Measurements from ENCODE around the gene MLN. TPM values are rescaled to one million over a fixed set of nuclear protein-coding genes. Genes with fewer than 3 reads are reported as not detected.

MLN gene
- total RNA-seq, 1 donor from 2014 or later: not detected

DNA sequence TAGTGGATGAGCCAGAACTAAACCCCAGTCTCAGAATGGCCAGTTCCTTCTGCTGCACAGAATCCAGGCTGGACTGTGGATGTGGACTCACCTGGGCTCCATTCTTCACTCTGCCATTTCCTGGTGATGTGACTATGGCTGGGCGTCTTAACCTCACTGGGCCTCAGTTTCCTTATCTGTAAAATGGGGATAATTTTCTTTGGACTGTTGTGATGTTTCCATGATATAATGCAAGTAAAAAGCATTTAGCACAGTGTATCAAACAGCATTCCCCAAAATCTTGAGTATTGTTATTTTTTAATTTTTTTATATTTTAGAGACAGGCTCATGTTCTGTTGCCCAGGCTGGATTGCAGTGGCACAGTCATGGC is 51.2 kb downstream of the MLN start:
- DNase-seq: no peak

DNA sequence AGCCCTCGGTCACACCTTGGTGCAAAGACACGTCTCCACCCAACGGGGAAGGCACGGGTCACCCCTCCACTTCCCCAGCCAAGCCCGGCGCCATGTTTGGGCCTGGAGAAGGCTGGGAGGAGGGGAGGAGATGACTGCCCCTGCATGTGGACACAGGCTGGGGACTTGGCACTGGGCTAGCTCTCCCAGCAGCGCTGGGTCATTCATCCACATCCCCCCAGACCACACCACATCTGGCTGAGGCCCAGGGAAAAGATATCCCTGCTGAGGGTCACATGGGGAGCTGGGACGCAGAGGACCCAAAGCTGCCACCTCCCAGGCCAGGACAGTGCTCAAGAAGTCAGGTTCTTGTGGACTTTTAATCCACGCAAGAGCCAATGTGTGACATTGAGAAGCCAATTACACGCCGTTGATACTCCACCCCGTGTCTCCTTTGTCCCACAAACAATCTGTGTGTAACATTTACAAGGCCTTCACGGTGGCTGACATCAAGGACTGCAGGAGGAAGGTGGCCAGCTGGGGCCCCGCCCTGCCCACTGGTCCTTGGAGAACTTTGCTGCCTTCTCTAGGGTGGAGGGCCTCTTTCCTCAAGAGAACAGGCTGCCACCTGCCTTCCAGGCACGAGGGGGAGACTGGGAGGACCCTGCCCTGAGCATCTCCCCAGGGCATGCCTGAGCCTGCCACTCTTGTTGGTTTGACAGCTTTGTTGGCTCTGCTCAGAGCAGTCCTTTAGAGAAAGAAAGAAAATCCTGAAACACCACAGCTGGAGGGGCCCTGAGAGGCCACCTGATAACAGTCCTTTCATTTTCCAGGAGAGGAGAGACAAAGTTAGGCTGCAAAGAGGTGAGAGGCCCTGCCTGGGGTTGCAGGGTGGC is 51.8 kb downstream of the MLN start:
- no peak for DNase-seq

DNA sequence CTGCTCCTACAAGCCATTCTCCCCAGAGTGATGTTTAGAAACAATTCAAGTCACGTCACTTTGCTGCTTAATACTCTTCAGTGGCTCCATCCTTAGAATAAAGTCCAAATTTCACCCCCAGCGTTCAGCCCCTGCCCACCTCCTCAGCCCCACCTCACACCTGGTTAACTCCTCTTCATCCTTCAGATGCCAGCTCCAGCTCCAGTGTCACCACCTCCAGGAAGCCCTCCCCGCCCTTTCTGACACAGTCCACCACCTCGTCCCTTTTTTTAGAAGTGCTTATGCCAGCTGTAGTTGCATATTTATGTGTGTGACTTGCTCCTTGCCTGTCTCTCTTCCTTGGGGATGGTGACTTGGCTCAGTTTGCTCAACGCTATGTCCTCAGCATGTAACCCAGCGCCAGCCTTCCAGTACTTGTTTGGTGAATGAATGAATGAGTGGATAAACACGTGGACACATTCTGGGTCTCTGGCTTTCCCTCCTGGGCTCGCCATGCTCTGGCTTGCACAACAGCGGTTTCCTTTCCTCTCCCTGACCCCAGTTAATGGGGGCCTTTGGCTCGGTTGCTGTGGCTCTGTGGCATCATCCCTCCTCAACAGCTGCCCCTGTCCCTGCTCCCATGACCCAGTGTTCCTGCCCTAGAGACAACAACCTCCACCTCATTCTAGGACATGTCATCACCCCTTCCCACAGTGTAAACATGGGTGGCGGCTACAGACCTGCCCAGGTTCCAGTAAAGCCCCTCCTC is 53.4 kb downstream of the MLN start:
- no peak for DNase-seq

DNA sequence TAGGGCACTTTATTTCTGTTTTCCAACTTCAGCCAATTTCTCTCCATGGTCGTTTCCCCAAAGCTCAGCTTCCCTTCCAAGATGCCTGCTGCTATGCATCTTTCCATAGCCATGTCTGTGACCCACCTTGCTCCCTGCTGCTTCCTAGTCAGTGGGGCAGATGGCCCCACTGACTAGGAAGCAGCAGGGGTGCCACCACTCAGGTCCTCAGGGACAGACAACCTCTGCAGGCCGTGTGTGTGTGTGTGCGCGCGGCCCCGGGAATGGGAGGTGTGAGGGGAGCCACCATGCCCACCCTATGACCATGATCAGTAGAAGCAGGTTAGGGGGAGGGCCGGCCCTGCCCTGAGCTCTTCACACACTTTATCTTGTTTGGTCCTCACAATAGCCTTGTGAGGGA is 54.4 kb downstream of the MLN start:
- no peak for DNase-seq

DNA sequence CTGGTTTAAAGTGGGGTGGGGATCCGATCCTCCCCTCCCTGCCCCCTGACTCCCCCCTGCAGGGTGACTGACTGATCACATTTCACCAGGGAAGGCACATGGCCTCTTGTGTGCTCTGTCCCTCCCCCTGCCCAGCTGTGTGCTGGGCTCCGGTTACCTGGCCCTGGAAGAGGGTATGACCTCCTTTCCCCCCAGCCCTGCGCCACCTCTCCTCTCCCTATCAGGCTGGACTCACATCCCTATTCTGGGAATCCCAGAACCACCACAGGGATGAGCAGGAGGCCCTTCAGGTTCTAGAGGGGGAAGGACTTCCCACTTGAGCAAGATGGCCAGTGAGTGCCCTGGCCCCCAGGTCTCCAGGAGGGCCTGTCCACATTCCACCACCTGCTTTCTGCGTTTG is 55.0 kb downstream of the MLN start:
- no peak for DNase-seq

DNA sequence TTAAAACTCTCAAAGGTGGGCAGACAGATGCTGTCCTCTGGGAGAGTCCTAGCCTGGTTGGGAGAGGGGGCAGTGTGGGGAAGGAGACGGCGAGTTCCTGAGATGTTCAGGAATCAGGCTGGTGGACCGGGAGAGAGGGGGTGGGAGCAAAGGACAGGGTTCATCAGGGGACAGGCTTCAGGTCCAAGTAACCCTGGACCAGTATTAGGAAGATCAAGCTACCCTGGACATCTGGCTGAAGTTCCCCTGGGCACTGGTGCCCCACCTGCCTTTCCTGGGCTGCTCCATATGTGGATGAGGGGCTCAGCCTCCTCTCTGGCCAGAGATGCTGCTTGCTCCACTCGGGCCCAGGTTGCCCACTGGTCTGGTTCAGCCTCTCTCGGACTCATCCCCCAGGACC is 56.0 kb downstream of the MLN start:
- DNase-seq: no peak

DNA sequence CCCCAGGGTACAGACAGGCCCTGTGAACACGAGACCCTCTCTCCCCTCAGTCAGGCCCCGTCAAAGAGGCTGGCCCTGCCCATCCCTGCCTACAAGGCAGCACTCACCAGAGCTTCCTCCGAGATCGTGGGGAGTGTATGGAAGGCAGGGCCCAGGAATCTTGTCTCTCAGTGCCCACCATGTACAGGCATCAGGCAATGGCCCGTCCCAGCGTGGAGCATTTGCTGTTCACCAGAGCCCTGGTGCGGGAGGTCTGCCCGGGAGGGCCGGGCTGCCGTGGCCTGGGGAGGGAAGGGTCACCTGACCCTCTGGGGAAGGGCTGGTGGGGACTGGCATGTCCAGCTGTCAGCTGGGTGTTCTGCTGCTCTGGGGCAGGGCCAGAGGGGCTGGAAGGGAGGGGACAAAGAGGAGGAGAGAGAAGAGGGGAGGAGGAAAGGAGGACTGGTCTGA is 57.1 kb downstream of the MLN start, which contains the start of gene IP6K3:
Gene IP6K3, minus strand, starts transcription at position 255 of the 450 bp plus-strand sequence. CDS start 11,429 bp downstream, outside the sequence.
- peak; percentile 78 for DNase-seq

DNA sequence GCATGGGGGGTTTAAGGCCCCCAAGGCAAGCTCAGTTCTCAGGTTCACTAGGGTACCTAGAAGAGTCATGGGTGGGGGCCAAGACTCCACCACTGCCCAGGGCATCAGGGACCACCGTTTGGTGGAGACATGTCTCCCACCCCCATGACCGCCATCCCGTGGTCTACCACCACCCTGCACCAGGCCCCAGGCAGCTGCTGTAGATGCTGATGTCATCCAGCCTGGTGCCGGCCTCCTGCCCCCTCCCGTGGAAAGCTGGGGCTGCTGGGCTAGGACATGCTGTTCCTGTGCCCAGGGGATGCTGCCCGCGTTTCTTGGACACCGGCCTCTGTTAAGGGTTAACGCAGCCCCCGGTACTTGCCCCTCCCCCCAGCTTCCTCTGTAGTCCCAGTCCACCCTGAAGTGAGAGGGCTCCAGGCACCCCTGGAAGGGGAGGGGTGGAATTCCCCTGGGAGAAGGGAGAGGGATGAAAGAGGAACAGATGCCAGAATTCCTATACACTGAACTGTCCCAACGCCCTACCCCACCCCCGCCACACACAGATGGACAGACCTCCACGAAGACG is 57.7 kb downstream of the MLN start:
- DNase-seq: peak; percentile 60

DNA sequence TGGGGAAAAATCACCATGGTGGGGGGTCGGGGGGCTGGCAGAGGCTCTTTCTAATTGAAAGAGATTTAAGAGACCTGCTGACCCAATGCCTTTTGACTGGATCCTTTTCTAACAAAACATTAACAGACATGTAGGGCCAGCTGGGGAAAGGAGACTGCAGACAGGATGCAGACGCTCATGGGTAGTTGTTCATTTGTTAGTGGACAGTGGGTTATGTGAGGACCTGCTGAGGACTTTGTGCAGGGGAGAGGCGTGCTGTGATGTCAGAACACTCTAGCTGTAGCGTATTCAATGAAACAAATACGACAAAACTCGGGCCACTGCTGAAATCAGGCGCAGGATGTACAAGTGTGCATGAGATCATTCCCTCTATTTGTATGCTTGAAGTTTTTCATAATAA is 58.3 kb downstream of the MLN start:
- no peak for DNase-seq

DNA sequence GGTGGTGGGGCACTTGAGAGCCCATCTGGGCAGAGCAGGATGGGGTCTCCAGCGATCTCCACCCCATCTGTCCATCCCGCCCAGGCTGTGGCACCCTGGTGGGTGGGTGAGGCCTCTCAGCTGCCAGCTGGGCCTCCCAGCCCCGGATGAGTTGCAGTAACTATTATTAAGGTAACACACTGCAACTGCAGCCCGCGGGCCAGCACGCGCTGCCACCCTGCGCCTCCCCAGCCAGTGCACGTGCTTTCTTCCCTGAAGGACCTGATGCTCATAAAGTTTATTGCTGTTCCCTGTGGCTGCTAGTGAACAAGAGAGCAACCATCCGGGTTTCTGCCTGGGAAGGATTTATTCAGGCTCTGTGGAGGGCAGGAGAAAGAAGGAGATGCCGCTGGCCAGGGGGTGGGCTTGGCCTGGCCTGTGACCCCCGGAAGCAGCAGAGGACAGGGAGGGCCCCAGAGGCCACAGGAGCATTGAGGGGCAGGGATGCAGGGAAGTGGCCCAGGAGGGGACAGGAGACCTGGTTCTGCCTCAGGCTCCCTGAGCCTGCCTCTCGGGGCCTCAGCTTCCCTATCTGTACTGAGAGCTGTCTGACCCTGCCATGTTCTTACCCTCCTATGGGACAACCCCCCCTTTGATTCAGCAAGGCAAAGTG is 58.8 kb downstream of the MLN start:
- DNase-seq: no peak

Other genes starting within 250 kb of the MLN start
- 3.7 TPM for gene BAK1, start 223.7 kb downstream of the MLN start, total RNA-seq
- gene ITPR3, start 182.7 kb downstream of the MLN start, total RNA-seq: 0.78 TPM
- 15.8 TPM for gene UQCC2, start 92.3 kb downstream of the MLN start, total RNA-seq
- not detected for gene IP6K3, start 57.1 kb downstream of the MLN start, total RNA-seq
- 31.8 TPM for gene LEMD2, start 14.9 kb downstream of the MLN start, total RNA-seq